WTC11 (cell line): Measurements from ENCODE around the gene RAB26.

ENCODE experiments used
- AR ChIP-seq: fragments of 250-450 bp; sonication (Bioruptor Pico); IDR thresholded peaks from 2 replicates; pipeline ENCODE4 v1.9.0; 2021; ENCODE audit warnings: mild to moderate bottlenecking
- ATF3 ChIP-seq: sonication (generic); formaldehyde crosslinking; conservative IDR thresholded peaks from 2 replicates; pipeline ENCODE4 v1.8.1; 2022; ENCODE audit warnings: mild to moderate bottlenecking, missing genetic modification reagents
- CBFB ChIP-seq: sonication (generic); formaldehyde crosslinking; IDR thresholded peaks from 2 replicates; pipeline ENCODE4 v1.8.1; 2022; ENCODE audit warnings: mild to moderate bottlenecking, low read depth, missing genetic modification reagents
- CTCF ChIP-seq: fragments of 200-600 bp; IDR thresholded peaks from 2 replicates; pipeline ENCODE4 v1.8.0; 2022; ENCODE audit warnings: antibody characterized with exemption
- GABPB1 ChIP-seq: sonication (generic); formaldehyde crosslinking; IDR thresholded peaks from 2 replicates; pipeline ENCODE4 v1.8.1; 2023; ENCODE audit warnings: mild to moderate bottlenecking, missing genetic modification reagents
- JUN ChIP-seq: sonication (generic); formaldehyde crosslinking; IDR thresholded peaks from 2 replicates; pipeline ENCODE4 v1.8.0; 2023; ENCODE audit warnings: mild to moderate bottlenecking, missing genetic modification reagents
- NR1H2 ChIP-seq: sonication (generic); formaldehyde crosslinking; IDR thresholded peaks from 2 replicates; pipeline ENCODE4 v1.9.0; 2021; ENCODE audit warnings: mild to moderate bottlenecking, moderate library complexity, missing genetic modification reagents
- TEAD4 ChIP-seq: sonication (generic); formaldehyde crosslinking; IDR thresholded peaks from 2 replicates; pipeline ENCODE4 v1.8.0; 2022; ENCODE audit warnings: mild to moderate bottlenecking, missing genetic modification reagents
- USF1 ChIP-seq: sonication (generic); formaldehyde crosslinking; IDR thresholded peaks from 2 replicates; pipeline ENCODE4 v1.8.0; 2022; ENCODE audit warnings: mild to moderate bottlenecking, missing genetic modification reagents
- ZMAT4 ChIP-seq: fragments of 250-450 bp; sonication (Bioruptor Pico); IDR thresholded peaks from 2 replicates; pipeline ENCODE4 v1.9.0; 2021; ENCODE audit warnings: mild to moderate bottlenecking

GRCh38 chr16:2176047-2176446 lies 27.6 kb downstream of the RAB26 start:
- no peak for TF ChIP-seq GABPB1 (CRISPR knock-in tag)
- no peak for TF ChIP-seq CTCF
- no peak for TF ChIP-seq USF1
- TF ChIP-seq CBFB = no peak
- no peak for TF ChIP-seq ATF3 (CRISPR knock-in tag)
- TF ChIP-seq ZMAT4 (CRISPR knock-in tag) = no peak
- TF ChIP-seq NR1H2 = no peak
- TF ChIP-seq JUN (CRISPR knock-in tag) = no peak
- TF ChIP-seq AR (CRISPR knock-in tag) = no peak
- no peak for TF ChIP-seq TEAD4 (CRISPR knock-in tag)
